GM12878 (cell line): ENCODE data around the gene ACP4. TPM values are rescaled to one million over a fixed set of nuclear protein-coding genes. Genes with fewer than 3 reads are reported as not detected.
A peak's percentile ranks its signal among the peaks of the same experiment; 100 is the strongest.

Source experiments
- ATAC-seq: fragments of 200-7000 bp; cut with Tn5 transposase; 3 replicates; pipeline ENCODE4 v1.9.1; 2020; ENCODE audit warnings: mild to moderate bottlenecking, moderate library complexity
- BruUV-seq: library from RNA; stranded (reverse); fragments of 400-500 nt; replicated peaks from 2 replicates; lab custom pipeline; 2021; lab: Mats Ljungman, UMichigan
- CTCF ChIA-PET: fragments of 300-600 bp; sonication (Branson Sonifier 250); formaldehyde crosslinking; extraction: SDS; loops from one replicate; lab custom pipeline; 2021; ENCODE audit warnings: inconsistent platforms; lab: Yijun Ruan, JAX
- POLR2A ChIA-PET: fragments of 350-600 bp; formaldehyde crosslinking; extraction: SDS; loops from one replicate; lab custom pipeline; 2021; ENCODE audit warnings: inconsistent platforms; lab: Charles Lee
- RAD21 ChIA-PET: fragments of 300-600 bp; sonication (Branson Sonifier 250); formaldehyde crosslinking; loops from one replicate; lab custom pipeline; 2023; ENCODE audit warnings: antibody characterized with exemption; ENCODE audit not compliant: unreplicated experiment; lab: Charles Lee
- SMC1A ChIA-PET: fragments of 300-600 bp; sonication (Branson Sonifier 250); formaldehyde crosslinking; loops from one replicate; lab custom pipeline; 2023; ENCODE audit not compliant: unreplicated experiment, uncharacterized antibody; lab: Charles Lee
- DNase-seq: peaks from one replicate; pipeline ENCODE4 v3.0.0-alpha.2; 2011; ENCODE audit warnings: low read depth, low spot score
- FAIRE-seq: peaks from 3 replicates; lab custom pipeline; 2011; peaks lifted over from hg19 to GRCh38; lab: Jason Lieb, UNC
- H2AFZ ChIP-seq: 2 replicates; pipeline ENCODE4 v1.6.0; 2011; ENCODE audit warnings: low read depth, low read length, control low read depth; ENCODE audit not compliant: control insufficient read depth
- H3K27ac ChIP-seq: 2 replicates; pipeline ENCODE4 v1.5.1; 2011; ENCODE audit warnings: control low read depth; ENCODE audit not compliant: control insufficient read depth, insufficient read depth
- H3K27me3 ChIP-seq, 2 experiments: replicated peaks in 1 of 2; 2 replicates each; pipeline versions ENCODE4 v1.6.0 to v1.6.1; 2011; ENCODE audit warnings: low read length in 1 of 2; ENCODE audit not compliant: control insufficient read depth in 2 of 2, insufficient read depth in 2 of 2
- H3K36me3 ChIP-seq, 2 experiments: 2 replicates each; pipeline ENCODE4 v1.5.1; 2011; ENCODE audit warnings: low read length in 1 of 2; ENCODE audit not compliant: control insufficient read depth in 2 of 2, insufficient read depth in 2 of 2
- H3K4me1 ChIP-seq: 2 replicates; pipeline ENCODE4 v1.6.1; 2011; ENCODE audit warnings: mild to moderate bottlenecking, low read length, moderate library complexity, mixed read lengths; ENCODE audit not compliant: control insufficient read depth, insufficient read depth
- H3K4me2 ChIP-seq: 2 replicates; pipeline ENCODE4 v1.6.0; 2011; ENCODE audit warnings: control low read depth; ENCODE audit not compliant: control insufficient read depth, insufficient read depth
- H3K4me3 ChIP-seq: fragments of 200-600 bp; sonication (generic); 2 replicates; pipeline ENCODE4 v1.5.1; 2016
- H3K79me2 ChIP-seq: 2 replicates; pipeline ENCODE4 v1.6.0; 2011; ENCODE audit warnings: low read length; ENCODE audit not compliant: control insufficient read depth, insufficient read depth
- H3K9ac ChIP-seq: 2 replicates; pipeline ENCODE4 v1.8.0; 2011; ENCODE audit warnings: low read length, control low read depth, mixed read lengths; ENCODE audit not compliant: control insufficient read depth, insufficient read depth
- H3K9me3 ChIP-seq: replicated peaks from 3 replicates; pipeline ENCODE4 v1.5.1; 2011; ENCODE audit warnings: mild to moderate bottlenecking, low read length; ENCODE audit not compliant: control insufficient read depth, insufficient read depth
- H4K20me1 ChIP-seq: 2 replicates; pipeline ENCODE4 v1.6.0; 2011; ENCODE audit not compliant: control insufficient read depth, insufficient read depth
- ASH2L ChIP-seq: fragments of 300-600, 200-600 bp; sonication (generic); IDR thresholded peaks from 2 replicates; pipeline ENCODE4 v1.6.1; 2017; ENCODE audit warnings: low read depth, mild to moderate bottlenecking, borderline replicate concordance
- CHD1 ChIP-seq: IDR thresholded peaks from 2 replicates; pipeline ENCODE4 v1.6.1; 2012; ENCODE audit warnings: low read depth, low read length, improper control_type of control experiment
- EGR1 ChIP-seq, 2 experiments: IDR thresholded peaks; 1 replicate in 1 of 2; 2 replicates in 1 of 2; pipeline ENCODE4 v1.6.1; 2011 to 2012; ENCODE audit warnings: low read depth in 2 of 2, low read length in 2 of 2, borderline replicate concordance in 1 of 2, mild to moderate bottlenecking in 1 of 2, moderate library complexity in 1 of 2
- FOXK2 ChIP-seq: fragments of 450-650 bp; IDR thresholded peaks from 2 replicates; pipeline ENCODE4 v1.6.1; 2017; ENCODE audit warnings: mild to moderate bottlenecking, moderate library complexity
- HDAC6 ChIP-seq: fragments of 200-600 bp; sonication (generic); IDR thresholded peaks from one replicate; pipeline ENCODE4 v1.8.0; 2017; ENCODE audit warnings: antibody characterized with exemption; ENCODE audit not compliant: unreplicated experiment
- MTA3 ChIP-seq: IDR thresholded peaks from 2 replicates; pipeline ENCODE4 v1.6.1; 2012; ENCODE audit warnings: low read length, inconsistent platforms, borderline replicate concordance
- NFIC ChIP-seq: IDR thresholded peaks from 2 replicates; pipeline ENCODE4 v1.6.1; 2012; ENCODE audit warnings: low read depth, mild to moderate bottlenecking, inconsistent platforms, low read length, moderate library complexity
- NFYB ChIP-seq: IDR thresholded peaks from 2 replicates; pipeline ENCODE4 v1.6.1; 2011; ENCODE audit warnings: low read depth, mild to moderate bottlenecking, low read length, improper control_type of control experiment, moderate library complexity; ENCODE audit not compliant: insufficient read depth
- NR2C2 ChIP-seq: IDR thresholded peaks from 2 replicates; pipeline ENCODE4 v1.6.1; 2011; ENCODE audit warnings: borderline replicate concordance, low read depth; ENCODE audit not compliant: control insufficient read depth, insufficient read length
- RAD21 ChIP-seq: IDR thresholded peaks from 2 replicates; pipeline ENCODE4 v1.6.1; 2011; ENCODE audit warnings: mild to moderate bottlenecking, low read depth, low read length, moderate library complexity; ENCODE audit not compliant: insufficient read depth
- RELA ChIP-seq: fragments of 450-650 bp; IDR thresholded peaks from 2 replicates; pipeline ENCODE4 v1.8.0; 2014; ENCODE audit warnings: borderline replicate concordance; ENCODE audit not compliant: partially characterized antibody
- SREBF1 ChIP-seq: IDR thresholded peaks from 2 replicates; pipeline ENCODE4 v1.6.1; 2012; ENCODE audit warnings: mild to moderate bottlenecking, low read length
- SREBF2 ChIP-seq: IDR thresholded peaks from 2 replicates; pipeline ENCODE4 v1.6.1; 2012; ENCODE audit warnings: mild to moderate bottlenecking, low read length
- TAF1 ChIP-seq: IDR thresholded peaks from 2 replicates; pipeline ENCODE4 v1.6.1; 2011; ENCODE audit warnings: mild to moderate bottlenecking, low read depth, low read length, borderline replicate concordance
- WRNIP1 ChIP-seq: IDR thresholded peaks from 2 replicates; pipeline ENCODE4 v1.6.1; 2011; ENCODE audit warnings: low read depth, low read length, improper control_type of control experiment, borderline replicate concordance
- WGBS: methylation state at CpG from one replicate; pipeline ENCODE4 v1.1.6; 2016; ENCODE audit warnings: low lambda C conversion rate; ENCODE audit not compliant: insufficient replicate concordance, insufficient coverage; ENCODE audit errors: missing lambda C conversion rate; 5-methylcytosine and 5-hydroxymethylcytosine counted together
- in situ Hi-C: fragments of 300-500 bp; cut with MboI; formaldehyde crosslinking; loops from 9 replicates; pipeline ENCODE4 v1.14.3; 2018; ENCODE audit warnings: mixed read lengths
- intact Hi-C: fragments of 100-400 bp; cut with micrococcal nuclease; formaldehyde crosslinking; loops from one replicate; pipeline ENCODE4 v1.14.2; 2022; ENCODE audit not compliant: unreplicated experiment
- polyA plus RNA-seq, 11 experiments: library from polyadenylated mRNA; depleted of rRNA in 4 of 11; unstranded in 6 of 11; stranded (reverse) in 5 of 11; fragments of >200 nt; fragmentation: Nextera tagmentation in 4 of 11; fragmentation: Illumina TruSeq in 1 of 11; extraction: Ambion mirVana in 4 of 11; extraction: Trizol in 1 of 11; gene quantifications; 1 replicate in 1 of 11; 2 replicates in 10 of 11; pipeline versions ENCODE4 v1.2.1 to v1.2.3, GENCODE V29; 2011 to 2016; ENCODE audit warnings: inconsistent platforms in 2 of 11, missing spikeins in 2 of 11, low read depth in 1 of 11
- total RNA-seq, 4 experiments: library from RNA; depleted of rRNA in 3 of 4; stranded (reverse); fragments of >200 nt in 3 of 4; fragmentation: Illumina TruSeq in 1 of 4; extraction: Trizol in 1 of 4; gene quantifications; 2 replicates each; pipeline versions ENCODE4 v1.2.1 to v1.2.3, GENCODE V29; 2013 to 2021
- TF ChIP-seq, protein P1 (sequence below): fragments of 450-650 bp; IDR thresholded peaks from 2 replicates; pipeline ENCODE4 v1.6.1; 2017; ENCODE audit warnings: antibody characterized with exemption, mild to moderate bottlenecking, moderate library complexity

Gene ACP4
- total and polyA plus RNA-seq, 10 of the 15 experiments (the other 5 are each of a cell fraction or from before 2014, with no cell fraction given) = not detected

DNA sequence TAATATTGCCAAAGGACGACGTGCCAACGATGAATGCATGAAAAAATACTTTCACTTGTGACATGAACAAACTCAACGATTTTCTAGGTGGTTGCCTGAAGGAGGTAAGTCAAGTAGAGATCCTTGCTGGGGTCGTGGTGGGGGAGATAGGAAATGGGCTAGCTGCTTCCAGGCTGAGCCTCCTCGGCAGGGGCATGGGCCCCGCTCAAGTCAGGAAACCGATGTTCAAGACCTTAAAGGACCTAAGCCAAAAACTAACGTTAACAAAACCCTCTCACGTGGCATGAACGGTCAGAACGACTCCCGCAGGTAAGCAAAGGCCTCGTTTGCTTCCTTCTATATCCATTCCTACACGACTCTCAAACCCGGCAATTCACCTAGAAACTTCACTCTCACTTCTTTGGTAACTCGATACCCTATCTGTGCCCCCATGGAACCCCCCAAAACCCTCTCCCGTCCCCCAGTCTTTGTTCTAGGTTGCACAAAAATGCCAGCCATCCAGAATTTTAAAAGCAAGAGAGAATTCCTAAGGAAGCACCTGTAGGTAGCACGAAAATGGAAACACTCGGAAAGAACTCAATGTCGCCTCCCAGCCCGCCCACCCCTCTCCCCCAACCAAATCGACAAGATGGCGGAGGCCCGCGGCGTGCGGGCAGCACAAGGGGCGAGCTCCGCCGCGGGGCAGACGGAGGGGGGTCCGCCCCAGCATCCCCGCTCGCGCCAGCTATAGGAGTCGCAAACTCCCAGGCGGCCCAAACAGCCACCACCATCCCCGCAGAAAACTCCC is 13.6 kb downstream of the ACP4 start:
- DNase-seq (no peak), FAIRE-seq (no peak), ATAC-seq (peak; percentile 52)
- BruUV-seq = TSS peak; percentile 85
- POLR2A ChIA-PET = interaction anchor here (1.1 to 1.2 kb wide), 2 partner anchors 10 to 15 kb away, joined by 3 read pairs; no protein-coding TSS in a partner anchor
- under 1% methylated on average over 24 of the region's 40 CpGs for WGBS
- SMC1A ChIA-PET = interaction anchor here (0.8 to 3.3 kb wide), 4 partner anchors 17 to 389 kb away, joined by 3 to 13 read pairs (median 4); no protein-coding TSS in a partner anchor
- TF ChIP-seq CHD1 = 0 out of 2 replicates have a peak, but pooled peaks have one; percentile 47
- no peak for TF ChIP-seq SREBF2
- TF ChIP-seq RAD21 = no peak
- TF ChIP-seq HDAC6 = no peak
- 0 out of 2 replicates have a peak, but pooled peaks have one; percentile 59 for TF ChIP-seq MTA3
- TF ChIP-seq NFYB = no peak
- no peak for TF ChIP-seq SREBF1
- TF ChIP-seq RELA = no peak
- no peak for TF ChIP-seq FOXK2
- no peak for TF ChIP-seq NR2C2
- TF ChIP-seq, protein P1, sequence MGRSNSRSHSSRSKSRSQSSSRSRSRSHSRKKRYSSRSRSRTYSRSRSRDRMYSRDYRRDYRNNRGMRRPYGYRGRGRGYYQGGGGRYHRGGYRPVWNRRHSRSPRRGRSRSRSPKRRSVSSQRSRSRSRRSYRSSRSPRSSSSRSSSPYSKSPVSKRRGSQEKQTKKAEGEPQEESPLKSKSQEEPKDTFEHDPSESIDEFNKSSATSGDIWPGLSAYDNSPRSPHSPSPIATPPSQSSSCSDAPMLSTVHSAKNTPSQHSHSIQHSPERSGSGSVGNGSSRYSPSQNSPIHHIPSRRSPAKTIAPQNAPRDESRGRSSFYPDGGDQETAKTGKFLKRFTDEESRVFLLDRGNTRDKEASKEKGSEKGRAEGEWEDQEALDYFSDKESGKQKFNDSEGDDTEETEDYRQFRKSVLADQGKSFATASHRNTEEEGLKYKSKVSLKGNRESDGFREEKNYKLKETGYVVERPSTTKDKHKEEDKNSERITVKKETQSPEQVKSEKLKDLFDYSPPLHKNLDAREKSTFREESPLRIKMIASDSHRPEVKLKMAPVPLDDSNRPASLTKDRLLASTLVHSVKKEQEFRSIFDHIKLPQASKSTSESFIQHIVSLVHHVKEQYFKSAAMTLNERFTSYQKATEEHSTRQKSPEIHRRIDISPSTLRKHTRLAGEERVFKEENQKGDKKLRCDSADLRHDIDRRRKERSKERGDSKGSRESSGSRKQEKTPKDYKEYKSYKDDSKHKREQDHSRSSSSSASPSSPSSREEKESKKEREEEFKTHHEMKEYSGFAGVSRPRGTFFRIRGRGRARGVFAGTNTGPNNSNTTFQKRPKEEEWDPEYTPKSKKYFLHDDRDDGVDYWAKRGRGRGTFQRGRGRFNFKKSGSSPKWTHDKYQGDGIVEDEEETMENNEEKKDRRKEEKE = no peak
- TF ChIP-seq ASH2L = no peak
- no peak for TF ChIP-seq NFIC
- 0 out of 3 replicates have a peak, but pooled peaks of 1 of the 2 experiments have one; percentile 2 for TF ChIP-seq EGR1 (IDR thresholded peaks at IDR 0.05; ENCODE audit: borderline replicate concordance in 1 of 2, low read depth in 2 of 2, low read length in 2 of 2)
- no peak for TF ChIP-seq WRNIP1
- 0 out of 2 replicates have a peak, but pooled peaks have one; percentile 49 for TF ChIP-seq TAF1
- H3K27ac ChIP-seq = peak overlapping the region; percentile 97
- CTCF ChIA-PET = interaction anchor here (1.4 to 1.9 kb wide), 3 partner anchors 9 to 118 kb away, joined by 4 to 7 read pairs (median 5); no protein-coding TSS in a partner anchor
- peaks cover 44% of the 10 kb centered on the region for H3K79me2 ChIP-seq
- no peaks in the 10 kb centered on the region for H3K9me3 ChIP-seq
- intact Hi-C loops (loop anchor here (1.0 to 2.0 kb wide), 2 partner anchors 13 to 93 kb away; no protein-coding TSS in a partner anchor), in situ Hi-C loops (no loop called here)
- H3K27me3 ChIP-seq = no peaks in the 10 kb centered on the region
- peaks cover 7% of the 10 kb centered on the region for H3K4me1 ChIP-seq
- H3K9ac ChIP-seq = peak overlapping the region; percentile 92
- no peak overlapping the region for H2AFZ ChIP-seq
- peaks cover 14% of the 10 kb centered on the region in 2 experiments for H3K36me3 ChIP-seq
- RAD21 ChIA-PET = interaction anchor here (0.5 to 1.4 kb wide), 5 partner anchors 14 to 296 kb away, joined by 3 to 5 read pairs (median 4); no protein-coding TSS in a partner anchor
- H3K4me2 ChIP-seq = peak overlapping the region; percentile 98
- H3K4me3 ChIP-seq = peak overlapping the region; percentile 98
- H4K20me1 ChIP-seq = peaks cover 8% of the 10 kb centered on the region
